Astrocyte (in vitro differentiated cells and primary cell): ENCODE measurements around the gene RNF146.

ENCODE experiments used
- CTCF ChIP-seq: IDR thresholded peaks from 2 replicates; pipeline ENCODE4 v1.5.1; 2011; ENCODE audit warnings: low read depth, mild to moderate bottlenecking, inconsistent platforms, low read length, moderate library complexity; ENCODE audit not compliant: insufficient read depth
- EZH2 ChIP-seq: IDR thresholded peaks from 2 replicates; pipeline ENCODE4 v1.6.1; 2012; ENCODE audit warnings: mild to moderate bottlenecking, low read length, inconsistent platforms; ENCODE audit not compliant: insufficient read depth

GRCh38 chr6:127266892-127267645 is 405 bp downstream of the RNF146 start:
- TF ChIP-seq CTCF (no peak), EZH2 (no peak)
